ENCODE measurements around the gene BANP. TPM values are rescaled to one million over a fixed set of nuclear protein-coding genes. Genes with fewer than 3 reads are reported as not detected.
A peak's percentile ranks its signal among the peaks of the same experiment; 100 is the strongest.
"Not testable (repeated sequence)": the region's sequence is repeated elsewhere in the genome, so short reads cannot be mapped to it uniquely, and the experiment has no call there.

BANP gene
- total RNA-seq, 1 donor from 2014 or later, result 30.4 TPM

DNA sequence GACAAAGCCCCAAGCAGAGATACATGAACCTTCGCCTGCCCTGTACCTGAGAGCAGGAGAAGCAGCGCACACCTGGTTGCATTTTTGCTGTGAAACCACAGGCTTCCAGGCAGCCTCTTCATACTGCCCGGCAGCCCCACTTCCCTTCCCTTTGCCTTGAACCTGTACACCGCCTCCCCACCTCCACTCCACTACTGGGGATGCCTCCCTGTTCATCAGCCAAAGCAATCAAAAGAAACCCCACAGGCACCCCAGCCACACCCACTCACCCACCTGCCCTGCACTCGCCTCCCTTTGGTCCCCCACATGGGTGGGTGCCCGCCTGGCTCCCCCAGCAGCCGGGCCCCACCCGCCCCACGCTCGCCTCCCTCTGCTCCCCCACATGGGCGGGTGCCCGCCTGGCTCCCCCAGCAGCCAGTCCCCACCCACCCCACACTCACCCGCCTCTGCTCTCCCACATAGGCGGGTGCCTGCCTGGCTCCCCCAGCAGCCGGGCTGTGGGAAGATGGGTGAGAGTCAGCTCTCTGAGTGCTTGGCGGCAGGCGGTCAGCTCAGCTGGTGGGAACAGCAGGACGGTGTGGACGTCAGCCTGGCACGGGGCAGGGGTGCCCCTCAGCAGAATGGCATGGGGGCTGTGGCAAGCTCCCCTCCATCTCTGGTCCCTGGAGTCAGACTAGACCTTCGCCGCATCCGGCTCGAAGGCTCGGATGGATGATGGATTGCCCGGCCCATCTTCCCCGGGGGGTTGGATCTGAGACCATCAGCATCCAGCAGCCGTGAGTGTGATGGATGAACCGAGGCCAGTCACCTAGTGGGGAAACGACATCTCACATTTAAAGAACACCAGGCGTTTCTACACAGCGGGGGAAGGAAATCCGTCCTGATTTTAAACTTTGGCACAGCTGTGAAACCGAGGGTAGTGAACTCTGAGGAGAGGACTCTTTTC, 135.6 kb downstream of the BANP start:
- Mint-ChIP-seq H3K9me3 (no peaks in the 10 kb centered on the region), H3K36me3 (peaks cover 2% of the 10 kb centered on the region), H3K27ac (peak overlapping the region; percentile 83), H3K27me3 (ENCODE audit: insufficient read depth, low read depth) (no peaks in the 10 kb centered on the region), H3K4me1 (peaks cover 2% of the 10 kb centered on the region), H3K4me3 (no peak overlapping the region)
- H2AFZ ChIP-seq (replicated peaks), result no peak overlapping the region
- H3K79me2 ChIP-seq (ENCODE audit: low read depth), result no peaks in the 10 kb centered on the region
- H3K4me1 ChIP-seq, result peaks cover 4% of the 10 kb centered on the region
- no peaks in the 10 kb centered on the region for H4K20me1 ChIP-seq (ENCODE audit: low read depth)
- H3K4me2 ChIP-seq, result no peak overlapping the region
- no peaks in the 10 kb centered on the region for H3K36me3 ChIP-seq
- H3K27me3 ChIP-seq, result no peaks in the 10 kb centered on the region
- H3K27ac ChIP-seq, result no peak overlapping the region
- DNase-seq (ENCODE audit: low spot score), result no peak
- no peak overlapping the region for H3K9ac ChIP-seq
- TF ChIP-seq, protein P1, sequence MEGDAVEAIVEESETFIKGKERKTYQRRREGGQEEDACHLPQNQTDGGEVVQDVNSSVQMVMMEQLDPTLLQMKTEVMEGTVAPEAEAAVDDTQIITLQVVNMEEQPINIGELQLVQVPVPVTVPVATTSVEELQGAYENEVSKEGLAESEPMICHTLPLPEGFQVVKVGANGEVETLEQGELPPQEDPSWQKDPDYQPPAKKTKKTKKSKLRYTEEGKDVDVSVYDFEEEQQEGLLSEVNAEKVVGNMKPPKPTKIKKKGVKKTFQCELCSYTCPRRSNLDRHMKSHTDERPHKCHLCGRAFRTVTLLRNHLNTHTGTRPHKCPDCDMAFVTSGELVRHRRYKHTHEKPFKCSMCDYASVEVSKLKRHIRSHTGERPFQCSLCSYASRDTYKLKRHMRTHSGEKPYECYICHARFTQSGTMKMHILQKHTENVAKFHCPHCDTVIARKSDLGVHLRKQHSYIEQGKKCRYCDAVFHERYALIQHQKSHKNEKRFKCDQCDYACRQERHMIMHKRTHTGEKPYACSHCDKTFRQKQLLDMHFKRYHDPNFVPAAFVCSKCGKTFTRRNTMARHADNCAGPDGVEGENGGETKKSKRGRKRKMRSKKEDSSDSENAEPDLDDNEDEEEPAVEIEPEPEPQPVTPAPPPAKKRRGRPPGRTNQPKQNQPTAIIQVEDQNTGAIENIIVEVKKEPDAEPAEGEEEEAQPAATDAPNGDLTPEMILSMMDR (IDR thresholded peaks at IDR 0.05), result no peak
- TF ChIP-seq EZH2phosphoT487 (IDR thresholded peaks at IDR 0.05) (no peak), EZH2 (IDR thresholded peaks at IDR 0.05) (no peak)
- H3K9me3 ChIP-seq (ENCODE audit: low read depth), result no peaks in the 10 kb centered on the region
- no peak overlapping the region for H3K4me3 ChIP-seq
- no peaks in the 10 kb centered on the region for H3F3A ChIP-seq (ENCODE audit: low read depth)

DNA sequence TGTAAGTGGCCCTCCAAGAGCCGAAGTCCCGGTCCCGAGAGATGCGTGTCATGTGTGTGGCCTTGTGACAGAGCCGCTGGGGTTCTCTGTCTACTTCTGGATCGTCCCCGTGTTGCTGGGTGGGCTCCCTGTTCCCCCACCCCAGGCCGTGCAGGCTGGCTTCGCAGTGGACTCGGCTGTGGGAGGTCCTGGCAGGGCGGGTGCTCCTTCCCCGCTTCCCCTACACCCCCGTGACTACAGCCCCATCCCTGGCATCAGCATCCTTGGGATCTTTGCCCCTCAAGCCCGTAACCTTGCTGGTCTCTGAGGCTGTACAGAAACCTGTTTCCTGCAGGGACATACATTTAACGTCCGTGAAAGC, 136.3 kb downstream of the BANP start:
- Histone ChIP-seq H3F3A (ENCODE audit: low read depth) (no peaks in the 10 kb centered on the region), H3K27ac (no peak overlapping the region), H3K4me2 (no peak overlapping the region), H4K20me1 (ENCODE audit: low read depth) (no peaks in the 10 kb centered on the region), H3K4me3 (no peak overlapping the region), H3K4me1 (peaks cover 5% of the 10 kb centered on the region), H3K36me3 (no peaks in the 10 kb centered on the region), H3K9me3 (ENCODE audit: low read depth) (no peaks in the 10 kb centered on the region), H2AFZ (replicated peaks) (no peak overlapping the region), H3K79me2 (ENCODE audit: low read depth) (no peaks in the 10 kb centered on the region), H3K9ac (no peak overlapping the region), H3K27me3 (no peaks in the 10 kb centered on the region)
- Mint-ChIP-seq H3K4me3 (no peak overlapping the region), H3K27me3 (ENCODE audit: insufficient read depth, low read depth) (no peaks in the 10 kb centered on the region), H3K4me1 (peaks cover 2% of the 10 kb centered on the region), H3K9me3 (no peaks in the 10 kb centered on the region), H3K27ac (no peak overlapping the region), H3K36me3 (no peaks in the 10 kb centered on the region)
- peak; percentile 1 for DNase-seq (ENCODE audit: low spot score)
- TF ChIP-seq EZH2 (IDR thresholded peaks at IDR 0.05) (no peak), EZH2phosphoT487 (IDR thresholded peaks at IDR 0.05) (no peak)
- TF ChIP-seq, protein P1 (IDR thresholded peaks at IDR 0.05), result no peak

DNA sequence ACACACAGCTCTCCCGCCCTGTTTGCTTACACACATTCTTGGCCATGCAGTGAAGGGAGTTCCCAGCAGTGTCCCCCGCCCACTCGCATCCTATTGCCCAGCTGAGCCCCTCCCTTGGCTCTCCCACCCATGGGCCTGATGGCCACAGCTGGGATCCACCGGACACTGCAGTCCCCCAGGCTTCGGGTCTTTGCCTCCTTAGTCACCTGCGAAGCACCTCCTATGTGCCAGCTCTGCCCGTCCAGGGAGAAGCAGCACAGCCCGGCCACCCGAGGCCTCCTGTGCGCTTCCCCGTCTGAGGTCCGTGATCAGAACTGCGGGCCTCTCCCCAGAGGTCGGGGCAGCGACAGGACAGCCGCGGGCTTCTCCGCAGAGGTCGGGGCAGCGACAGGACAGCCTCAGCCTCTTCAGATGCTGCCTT, 136.9 kb downstream of the BANP start:
- TF ChIP-seq, protein P1 (IDR thresholded peaks at IDR 0.05), result no peak
- TF ChIP-seq EZH2 (IDR thresholded peaks at IDR 0.05), result no peak
- no peak for TF ChIP-seq EZH2phosphoT487 (IDR thresholded peaks at IDR 0.05)
- Mint-ChIP-seq H3K36me3 (no peaks in the 10 kb centered on the region), H3K4me1 (peaks cover 2% of the 10 kb centered on the region), H3K9me3 (no peaks in the 10 kb centered on the region), H3K4me3 (no peak overlapping the region), H3K27ac (no peak overlapping the region), H3K27me3 (ENCODE audit: insufficient read depth, low read depth) (no peaks in the 10 kb centered on the region)
- Histone ChIP-seq H3K4me2 (no peak overlapping the region), H3K9me3 (ENCODE audit: low read depth) (no peaks in the 10 kb centered on the region), H3K27me3 (no peaks in the 10 kb centered on the region), H2AFZ (replicated peaks) (no peak overlapping the region), H3K9ac (no peak overlapping the region), H3K36me3 (no peaks in the 10 kb centered on the region), H3K27ac (no peak overlapping the region), H3F3A (ENCODE audit: low read depth) (no peaks in the 10 kb centered on the region), H3K79me2 (ENCODE audit: low read depth) (no peaks in the 10 kb centered on the region), H4K20me1 (ENCODE audit: low read depth) (no peaks in the 10 kb centered on the region), H3K4me3 (no peak overlapping the region), H3K4me1 (peaks cover 5% of the 10 kb centered on the region)
- DNase-seq (ENCODE audit: low spot score), result peak; percentile 4

DNA sequence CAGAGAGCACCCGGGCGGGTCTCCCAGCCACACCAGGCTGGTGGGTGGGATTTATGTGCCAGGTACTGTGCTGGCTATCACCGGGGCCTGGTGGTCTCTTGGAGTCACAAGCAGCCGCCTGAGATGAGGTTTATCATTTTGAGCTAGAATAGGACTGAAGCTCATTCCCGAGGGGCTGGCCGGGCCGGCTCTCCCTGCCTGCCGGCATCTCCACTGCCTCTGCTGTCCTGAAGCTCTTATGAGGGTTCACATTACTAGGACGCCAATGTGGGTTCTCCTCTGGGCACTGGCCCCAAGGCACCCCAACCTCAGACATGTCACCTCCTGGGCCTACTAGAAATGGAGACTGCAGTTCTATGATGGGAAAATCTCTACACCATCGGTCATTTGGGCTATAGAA, 137.4 kb downstream of the BANP start:
- H3K4me3 Mint-ChIP-seq; H3K4me1 Mint-ChIP-seq; H3K4me2 ChIP-seq; H3K27ac ChIP-seq; H3K79me2 ChIP-seq (ENCODE audit: low read depth); H3K9ac ChIP-seq; H3K9me3 Mint-ChIP-seq; H3K27me3 ChIP-seq; DNase-seq (ENCODE audit: low spot score); H3F3A ChIP-seq (ENCODE audit: low read depth); H3K4me3 ChIP-seq; H3K36me3 ChIP-seq; H3K27ac Mint-ChIP-seq; H3K9me3 ChIP-seq (ENCODE audit: low read depth); H3K4me1 ChIP-seq; H4K20me1 ChIP-seq (ENCODE audit: low read depth); H3K27me3 Mint-ChIP-seq (ENCODE audit: insufficient read depth, low read depth); H3K36me3 Mint-ChIP-seq; H2AFZ ChIP-seq (replicated peaks): not testable (repeated sequence)

DNA sequence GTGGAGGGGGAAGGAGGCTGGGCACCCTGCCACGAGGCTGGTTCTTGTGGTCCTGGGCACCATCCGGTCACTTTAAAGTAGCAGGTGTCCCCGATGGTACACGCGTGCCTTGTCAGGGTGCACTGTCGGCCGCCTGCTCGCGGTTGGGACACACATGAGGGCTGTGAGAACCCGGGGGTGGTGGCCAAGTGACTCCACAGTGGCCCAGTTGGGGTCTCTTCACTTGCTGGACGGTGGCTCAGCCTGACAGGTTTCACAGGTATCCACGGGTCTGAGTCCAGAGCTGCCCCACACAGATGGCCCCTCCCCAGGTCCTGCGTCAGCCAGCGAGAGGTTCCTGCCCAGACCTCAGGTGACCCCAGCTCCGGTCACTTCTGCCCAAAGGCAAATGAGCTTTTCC, 137.8 kb downstream of the BANP start:
- not testable (repeated sequence) for DNase-seq (ENCODE audit: low spot score); H3K79me2 ChIP-seq (ENCODE audit: low read depth); H3K4me3 ChIP-seq; H3K36me3 ChIP-seq; H3K27me3 ChIP-seq; H3K36me3 Mint-ChIP-seq; H3K4me2 ChIP-seq; H3K27ac ChIP-seq; H3K9ac ChIP-seq; H3K4me1 ChIP-seq; H3K27me3 Mint-ChIP-seq (ENCODE audit: insufficient read depth, low read depth); H4K20me1 ChIP-seq (ENCODE audit: low read depth); H3K27ac Mint-ChIP-seq; H3K4me3 Mint-ChIP-seq; H3K9me3 ChIP-seq (ENCODE audit: low read depth); H3K4me1 Mint-ChIP-seq; H2AFZ ChIP-seq (replicated peaks); H3K9me3 Mint-ChIP-seq; H3F3A ChIP-seq (ENCODE audit: low read depth)

All from neural progenitor cell (in vitro differentiated cells).